ENCODE results near the gene DESI2.
A peak's percentile ranks its signal among the peaks of the same experiment; 100 is the strongest.
"Not testable (repeated sequence)": the region's sequence is repeated elsewhere in the genome, so short reads cannot be mapped to it uniquely, and the experiment has no call there.

Gene DESI2

DNA sequence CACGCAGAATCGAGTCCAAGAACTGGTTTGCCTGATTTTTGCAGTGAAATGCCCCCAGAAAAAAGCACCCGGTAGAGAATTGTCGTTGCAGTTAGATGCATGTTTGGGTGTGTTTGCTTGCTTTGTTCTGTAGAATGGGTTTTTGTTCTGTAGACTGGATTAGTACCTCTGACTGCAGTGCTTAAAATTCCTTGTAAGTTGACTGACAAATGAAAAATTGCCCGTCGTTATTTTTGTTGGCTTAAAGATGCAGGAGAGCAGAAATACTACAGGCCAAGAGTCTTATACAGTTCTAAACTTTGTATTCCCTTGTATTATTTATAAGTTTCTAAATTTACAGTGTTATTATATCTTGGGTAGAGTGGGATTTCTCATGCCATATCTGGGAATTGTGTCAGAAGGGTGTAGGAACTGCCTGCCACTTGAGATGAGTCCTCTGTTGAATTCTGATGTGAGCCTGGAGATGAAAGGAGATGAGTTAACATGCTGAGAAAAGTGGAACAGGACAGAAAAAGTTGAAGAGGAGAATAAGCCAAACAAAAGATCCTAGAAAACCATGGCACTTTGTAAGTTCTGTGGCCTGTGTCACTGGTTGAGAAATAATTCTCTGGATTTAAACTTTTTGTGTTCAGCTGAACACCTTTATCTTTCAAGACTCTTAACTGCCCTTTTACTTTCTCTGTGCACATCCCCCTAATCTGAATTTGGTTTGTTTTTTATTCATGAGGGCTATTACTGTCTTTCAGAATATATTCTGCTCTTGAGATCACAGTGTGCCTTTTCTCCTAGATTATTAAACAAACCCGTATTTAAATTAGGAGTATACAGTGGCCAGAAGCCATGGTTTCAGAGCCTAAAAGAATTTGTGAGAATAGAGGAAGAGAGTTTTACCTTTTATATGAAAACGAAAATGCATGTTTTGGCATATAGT lies 1.4 kb downstream of the DESI2 start:
- DNase-seq (ENCODE audit: low read depth) = no peak

- DNase-seq (ENCODE audit: low read depth) = no peak
Measured at GRCh38 chr1:244655186-244655585, 2.3 kb downstream of the DESI2 start.

DNA sequence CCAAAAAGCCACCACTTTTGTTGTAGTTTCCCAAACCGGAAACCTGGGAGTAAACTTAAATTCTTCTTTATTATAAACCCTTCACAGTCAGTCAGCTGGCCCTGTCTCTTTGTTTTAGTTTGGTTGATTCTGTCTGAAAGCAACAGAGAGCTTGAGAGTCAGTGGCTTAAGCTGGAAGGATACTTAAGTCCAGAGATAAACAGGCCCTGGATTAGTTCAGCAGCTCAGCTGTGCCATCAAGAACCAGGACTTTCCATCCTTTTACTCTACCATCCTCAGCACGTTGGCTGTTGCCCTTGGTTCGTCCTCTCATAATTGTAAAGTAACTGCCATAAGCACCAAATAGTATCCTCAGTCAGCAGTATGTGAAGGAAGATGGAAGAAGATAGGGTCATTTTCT lies 4.5 kb downstream of the DESI2 start:
- DNase-seq (ENCODE audit: low read depth) = no peak

DNA sequence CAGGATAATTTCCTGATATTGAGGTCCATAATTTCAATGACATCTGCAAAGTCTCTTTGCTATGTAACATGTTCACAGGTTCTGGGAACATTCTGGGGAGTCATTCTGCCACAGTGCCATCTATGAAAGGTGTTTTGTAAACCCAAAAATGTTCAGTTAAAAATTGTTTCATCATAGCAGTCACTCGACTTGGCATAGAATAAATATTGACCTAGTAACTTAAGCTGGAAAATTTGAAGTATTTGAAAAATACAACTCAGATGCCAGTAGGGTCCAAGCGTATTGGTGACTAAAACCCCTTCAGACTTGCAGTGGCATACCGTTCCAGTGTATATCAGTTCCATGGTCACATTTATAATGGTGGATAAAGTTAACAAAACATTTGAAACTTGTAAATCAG lies 6.8 kb downstream of the DESI2 start:
- DNase-seq (ENCODE audit: low read depth) = no peak

DNA sequence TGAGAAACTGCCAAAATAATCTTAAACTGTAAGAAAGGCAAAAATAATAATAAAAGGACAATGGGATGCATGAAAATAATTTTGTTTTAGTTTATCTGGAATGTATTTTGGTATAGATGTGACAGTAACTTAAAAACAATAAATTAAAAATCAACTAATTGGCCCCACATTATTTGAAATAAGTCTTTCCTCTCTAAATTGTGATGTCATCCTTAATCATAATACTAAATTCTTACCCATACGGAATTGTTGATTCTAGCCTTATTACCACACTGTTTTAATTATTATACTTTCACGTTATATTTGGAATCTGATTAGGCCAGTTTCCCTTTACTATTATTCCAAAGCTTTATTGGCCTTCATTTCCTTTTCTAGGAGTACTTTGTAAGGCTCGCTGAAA lies 7.7 kb downstream of the DESI2 start:
- no peak for DNase-seq (ENCODE audit: low read depth)

DNA sequence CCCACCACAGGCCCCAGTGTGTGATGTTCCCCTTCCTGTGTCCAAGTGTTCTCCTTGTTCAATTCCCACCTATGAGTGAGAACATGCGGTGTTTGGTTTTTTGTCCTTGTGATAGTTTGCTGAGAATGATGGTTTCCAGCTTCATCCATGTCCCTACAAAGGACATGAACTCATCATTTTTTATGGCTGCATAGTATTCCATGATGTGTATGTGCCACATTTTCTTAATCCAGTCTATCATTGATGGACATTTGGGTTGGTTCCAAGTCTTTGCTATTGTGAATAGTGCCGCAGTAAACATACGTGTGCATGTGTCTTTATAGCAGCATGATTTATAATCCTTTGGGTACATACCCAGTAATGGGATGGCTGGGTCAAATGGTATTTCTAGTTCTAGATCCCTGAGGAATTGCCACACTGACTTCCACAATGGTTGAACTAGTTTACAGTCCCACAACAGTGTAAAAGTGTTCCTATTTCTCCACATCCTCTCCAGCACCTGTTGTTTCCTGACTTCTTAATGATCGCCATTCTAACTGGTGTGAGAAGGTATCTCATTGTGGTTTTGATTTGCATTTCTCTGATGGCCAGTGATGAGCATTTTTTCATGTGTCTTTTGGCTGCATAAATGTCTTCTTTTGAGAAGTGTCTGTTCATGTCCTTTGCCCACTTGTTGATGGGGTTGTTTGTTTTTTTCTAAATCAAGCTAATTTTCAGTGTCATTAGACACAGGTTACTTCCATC lies 8.8 kb downstream of the DESI2 start:
- DNase-seq (ENCODE audit: low read depth) = not testable (repeated sequence)

- no peak for DNase-seq (ENCODE audit: low read depth)
Measured at GRCh38 chr1:244662599-244662998, 9.7 kb downstream of the DESI2 start.

DNA sequence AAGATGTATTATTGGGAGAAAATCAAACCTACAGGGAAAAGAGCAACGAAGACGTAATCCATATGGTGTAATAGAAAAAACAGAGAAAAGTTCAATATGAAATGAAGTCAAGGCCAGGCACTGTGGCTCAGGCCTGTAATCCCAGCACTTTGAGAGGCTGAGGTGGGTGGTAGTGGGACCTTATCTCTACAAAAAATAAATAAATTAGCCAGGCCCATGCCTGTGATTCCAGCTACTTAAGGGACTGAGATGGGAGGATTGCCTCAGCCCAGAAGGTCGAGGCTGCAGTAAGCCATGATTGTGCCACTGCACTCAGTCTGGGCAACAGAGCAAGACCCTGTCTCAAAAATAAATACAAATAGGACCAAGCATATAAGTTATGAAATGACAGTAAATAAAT lies 11.4 kb downstream of the DESI2 start:
- no peak for DNase-seq (ENCODE audit: low read depth)

- peak; percentile 30 for DNase-seq (ENCODE audit: low read depth)
Measured at GRCh38 chr1:244665771-244666217, 12.9 kb downstream of the DESI2 start.

DNA sequence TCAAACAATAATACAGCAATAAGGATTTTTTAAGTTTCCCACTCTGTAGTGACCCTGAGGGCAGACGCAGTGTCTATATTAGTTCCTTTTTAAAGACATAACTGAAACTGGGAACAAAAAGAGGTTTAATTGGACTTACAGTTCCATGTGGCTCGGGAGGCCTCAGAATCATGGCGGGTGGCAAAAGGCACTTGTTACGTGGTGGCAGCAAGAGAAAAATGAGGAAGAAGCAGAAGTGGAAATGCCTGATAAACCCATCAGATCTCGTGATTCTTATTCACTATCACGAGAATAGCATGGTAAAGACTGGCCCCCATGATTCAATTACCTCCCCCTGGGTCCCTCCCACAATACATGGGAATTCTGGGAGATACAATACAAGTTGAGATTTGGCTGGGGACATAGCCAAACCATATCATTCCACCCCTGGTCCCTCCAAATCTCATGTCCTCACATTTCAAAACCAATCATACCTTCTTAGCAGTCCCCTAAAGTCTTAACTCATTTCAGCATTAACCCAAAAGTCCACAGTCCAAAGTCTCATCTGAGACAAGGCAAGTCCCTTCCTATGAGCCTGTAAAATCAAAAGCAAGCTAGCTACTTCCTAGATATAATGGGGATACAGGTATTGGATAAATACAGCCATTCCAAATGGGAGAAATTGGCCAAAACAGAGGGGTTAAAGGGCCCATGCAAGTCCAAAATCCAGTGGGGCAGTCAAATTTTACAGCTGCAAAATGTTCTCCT lies 13.9 kb downstream of the DESI2 start:
- DNase-seq (ENCODE audit: low read depth) = not testable (repeated sequence)

DNA sequence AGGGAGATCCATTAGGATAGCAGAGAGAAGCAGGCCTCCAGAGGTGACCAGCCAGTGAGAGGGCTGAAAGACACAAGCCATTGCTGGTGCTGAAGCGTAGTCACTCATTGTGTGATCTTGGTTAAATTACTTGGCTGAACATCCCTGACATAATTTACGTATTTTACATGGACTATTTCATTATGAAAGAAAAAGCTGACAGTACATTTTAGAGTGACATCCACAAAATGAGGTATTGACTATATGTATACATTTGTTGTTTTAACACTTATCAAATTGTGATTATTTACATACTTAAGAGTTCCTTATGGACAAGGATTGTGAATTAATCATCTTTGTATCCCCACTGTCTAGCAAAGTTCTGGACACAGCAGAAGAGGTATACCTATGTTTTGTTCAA lies 14.9 kb downstream of the DESI2 start:
- no peak for DNase-seq (ENCODE audit: low read depth)

DNA sequence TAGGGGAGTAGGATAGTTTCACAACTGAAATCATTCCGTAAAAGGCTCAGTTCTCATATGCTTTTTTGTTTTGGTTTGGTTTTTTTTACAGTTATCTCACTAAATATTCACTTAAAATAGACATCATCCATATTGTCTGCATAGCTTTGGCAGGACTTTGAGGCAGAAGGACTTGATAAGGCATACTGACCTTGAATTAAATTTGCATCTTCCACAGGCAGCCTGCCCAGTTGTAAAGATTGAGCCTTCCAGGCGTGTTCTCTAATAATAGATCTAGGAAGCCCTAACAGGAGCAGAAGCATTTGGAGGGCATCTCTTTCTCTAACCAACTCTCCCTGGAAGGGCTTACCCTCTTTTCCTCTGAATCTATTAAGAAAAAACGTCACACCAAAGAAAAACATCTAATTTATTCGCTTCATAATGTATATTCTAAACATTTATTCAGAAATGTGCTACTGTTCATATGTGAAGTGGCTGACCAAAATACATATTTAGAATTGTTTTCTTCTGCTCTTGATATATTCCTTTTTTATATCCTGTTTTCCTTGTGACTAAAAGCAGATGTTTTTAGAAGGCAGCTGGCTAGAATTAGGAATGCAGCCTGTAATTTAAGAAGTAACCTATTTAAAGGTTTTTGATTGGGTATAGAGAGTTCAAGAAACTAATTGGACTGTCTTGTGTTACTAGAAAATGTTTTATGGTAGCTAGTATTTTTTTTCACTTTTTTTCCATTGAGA lies 20.2 kb downstream of the DESI2 start:
- DNase-seq (ENCODE audit: low read depth) = no peak

DNA sequence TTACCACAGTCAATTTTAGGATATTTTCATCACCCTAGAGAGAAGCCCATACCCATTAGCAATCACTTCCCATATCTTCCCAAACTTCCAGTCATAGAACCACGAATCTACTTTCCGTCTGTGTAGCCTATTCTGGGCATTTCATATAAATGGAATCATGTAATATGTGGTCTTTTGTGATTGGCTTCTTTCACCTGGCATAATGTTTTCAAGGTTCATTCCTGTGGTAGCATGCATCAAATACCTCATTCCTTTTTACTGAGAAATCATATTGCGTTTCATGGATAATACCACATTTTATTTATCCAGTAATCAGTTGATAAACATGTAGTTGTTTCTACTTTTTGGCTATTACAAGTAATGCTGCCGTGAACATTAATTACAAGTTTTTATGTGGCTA lies 21.5 kb downstream of the DESI2 start:
- no peak for DNase-seq (ENCODE audit: low read depth)

- no peak for DNase-seq (ENCODE audit: low read depth)
Measured at GRCh38 chr1:244675167-244675566, 22.2 kb downstream of the DESI2 start.

GRCh38 chr1:244678697-244679096 lies 25.8 kb downstream of the DESI2 start:
- no peak for DNase-seq (ENCODE audit: low read depth)

DNA sequence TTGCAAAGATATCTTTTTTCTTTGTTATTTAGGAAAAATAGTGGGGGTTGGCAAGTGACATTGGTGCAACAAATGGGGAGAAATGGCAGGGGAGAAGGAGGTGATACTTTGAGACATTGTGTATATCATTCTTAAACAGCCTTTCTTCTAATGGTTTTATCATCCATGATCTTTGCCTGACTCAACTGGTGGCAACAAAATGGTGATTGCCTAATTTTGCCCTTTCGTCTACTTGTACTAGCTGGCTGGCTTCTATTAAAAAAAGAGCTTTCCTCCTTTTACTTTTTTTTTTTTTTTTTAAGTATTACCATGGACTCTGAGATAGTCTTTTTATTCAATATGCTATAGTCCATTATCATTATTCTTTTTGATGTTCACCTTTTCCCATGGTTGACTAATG lies 27.7 kb downstream of the DESI2 start:
- DNase-seq (ENCODE audit: low read depth) = no peak

GRCh38 chr1:244682087-244682486 lies 29.2 kb downstream of the DESI2 start:
- not testable (repeated sequence) for DNase-seq (ENCODE audit: low read depth)

- DNase-seq (ENCODE audit: low read depth) = no peak
Measured at GRCh38 chr1:244695937-244696336, 43.0 kb downstream of the DESI2 start.

GRCh38 chr1:244699741-244700140 lies 46.8 kb downstream of the DESI2 start:
- no peak for DNase-seq (ENCODE audit: low read depth)

DNA sequence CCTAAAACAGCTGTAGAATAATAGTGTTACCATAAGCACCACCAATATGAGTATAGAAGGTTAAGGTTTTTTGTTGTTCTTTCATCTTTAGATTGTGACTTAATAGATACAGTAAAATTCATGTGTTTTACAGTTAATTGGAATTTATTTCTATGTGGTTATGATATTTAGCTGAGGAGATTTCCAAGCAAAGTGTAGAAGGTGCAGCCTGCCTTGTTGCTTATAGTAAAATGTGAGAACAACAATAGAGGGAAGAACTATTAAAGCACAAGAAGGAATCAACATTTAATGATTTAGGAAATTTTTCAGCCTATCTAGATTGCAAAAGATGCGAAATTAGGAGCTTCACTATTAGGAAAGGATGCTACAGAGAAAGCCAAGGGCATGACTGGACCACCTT lies 47.9 kb downstream of the DESI2 start:
- DNase-seq (ENCODE audit: low read depth) = no peak

GRCh38 chr1:244702620-244703019 lies 49.7 kb downstream of the DESI2 start:
- DNase-seq (ENCODE audit: low read depth) = no peak

DNA sequence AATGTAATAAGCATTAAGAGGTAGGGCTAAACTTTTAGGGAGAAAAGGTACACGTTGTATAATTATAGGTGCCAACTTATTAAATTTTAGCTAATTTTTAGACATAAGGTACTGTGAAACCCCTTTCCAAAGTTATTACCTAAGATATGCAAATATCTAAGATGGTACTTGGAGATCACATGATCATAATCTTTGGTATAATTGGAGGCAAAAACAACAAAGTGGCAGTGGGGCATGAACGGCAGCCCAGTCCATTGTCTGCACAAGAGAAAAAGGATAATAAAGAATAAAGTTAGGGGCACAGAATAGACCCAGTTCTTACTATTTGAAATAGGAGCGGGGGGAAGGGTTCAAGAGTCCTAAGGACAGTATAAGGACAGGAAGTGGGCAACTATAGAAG lies 51.2 kb downstream of the DESI2 start:
- DNase-seq (ENCODE audit: low read depth) = no peak

Measured in stromal cell of bone marrow (primary cell).